Smooth muscle cell of the pulmonary artery (primary cell): Measurements from ENCODE around the gene KCNJ6. TPM values are rescaled to one million over a fixed set of nuclear protein-coding genes. Genes with fewer than 3 reads are reported as not detected.

Source experiments
- total RNA-seq: library from RNA; depleted of rRNA; stranded (reverse); fragments of >200 nt; gene quantifications from 2 replicates; pipeline ENCODE4 v1.2.3, GENCODE V29; 2014

The KCNJ6 gene
- 0.20 and 1.3 TPM in 2 replicates for total RNA-seq

GRCh38 chr21:37916310-37917051, at the start of gene KCNJ6:
Gene KCNJ6 (minus strand): TSS chr21:37916457. CDS start chr21:37840682, 75,775 bp downstream.

